Activated naive CD4-positive, alpha-beta T cell treated with anti-CD3 and anti-CD28 coated beads, Interleukin-2, amount 50 U/mL, for 24 hours (primary cell): ENCODE results near the gene NECTIN1.
"Not testable (repeated sequence)": the region's sequence is repeated elsewhere in the genome, so short reads cannot be mapped to it uniquely, and the experiment has no call there.

Experiments
- H3K27ac Mint-ChIP-seq: one replicate; pipeline ENCODE4 v1.8.0; 2021; ENCODE audit warnings: mild to moderate bottlenecking, mixed read lengths
- H3K27me3 Mint-ChIP-seq: one replicate; pipeline ENCODE4 v1.8.0; 2021; ENCODE audit warnings: mixed read lengths
- H3K36me3 Mint-ChIP-seq: one replicate; pipeline ENCODE4 v1.8.0; 2021; ENCODE audit warnings: mixed read lengths
- H3K4me1 Mint-ChIP-seq: one replicate; pipeline ENCODE4 v1.8.0; 2021; ENCODE audit warnings: mixed read lengths
- H3K4me3 Mint-ChIP-seq: one replicate; pipeline ENCODE4 v1.8.0; 2021; ENCODE audit warnings: mild to moderate bottlenecking, mixed read lengths
- H3K9me3 Mint-ChIP-seq: one replicate; pipeline ENCODE4 v1.8.0; 2021; ENCODE audit warnings: mixed read lengths

The NECTIN1 gene

GRCh38 chr11:119608781-119609180 lies 120.2 kb downstream of the NECTIN1 start:
- no peak overlapping the region for H3K27ac Mint-ChIP-seq
- H3K4me1 Mint-ChIP-seq, result no peaks in the 10 kb centered on the region
- H3K9me3 Mint-ChIP-seq, result no peaks in the 10 kb centered on the region
- H3K27me3 Mint-ChIP-seq, result peaks cover 4% of the 10 kb centered on the region
- no peaks in the 10 kb centered on the region for H3K36me3 Mint-ChIP-seq
- no peak overlapping the region for H3K4me3 Mint-ChIP-seq

GRCh38 chr11:119608201-119608600 lies 120.8 kb downstream of the NECTIN1 start:
- Mint-ChIP-seq H3K4me3 (no peak overlapping the region), H3K27ac (no peak overlapping the region), H3K36me3 (no peaks in the 10 kb centered on the region), H3K27me3 (peaks cover 9% of the 10 kb centered on the region), H3K4me1 (no peaks in the 10 kb centered on the region), H3K9me3 (no peaks in the 10 kb centered on the region)

GRCh38 chr11:119607726-119608125 lies 121.3 kb downstream of the NECTIN1 start:
- Mint-ChIP-seq H3K4me3 (no peak overlapping the region), H3K27ac (no peak overlapping the region), H3K9me3 (no peaks in the 10 kb centered on the region), H3K36me3 (no peaks in the 10 kb centered on the region), H3K4me1 (no peaks in the 10 kb centered on the region), H3K27me3 (peaks cover 9% of the 10 kb centered on the region)

GRCh38 chr11:119605137-119605665 lies 123.8 kb downstream of the NECTIN1 start:
- Mint-ChIP-seq H3K27me3 (peaks cover 9% of the 10 kb centered on the region), H3K4me3 (no peak overlapping the region)

GRCh38 chr11:119602745-119603373 lies 126.1 kb downstream of the NECTIN1 start:
- no peaks in the 10 kb centered on the region for H3K36me3 Mint-ChIP-seq
- no peaks in the 10 kb centered on the region for H3K4me1 Mint-ChIP-seq
- H3K27me3 Mint-ChIP-seq, result peaks cover 9% of the 10 kb centered on the region
- no peak overlapping the region for H3K4me3 Mint-ChIP-seq
- H3K27ac Mint-ChIP-seq, result no peak overlapping the region
- no peaks in the 10 kb centered on the region for H3K9me3 Mint-ChIP-seq

More at GRCh38 chr11:119605137-119605665, 123.8 kb downstream of the NECTIN1 start:
- Mint-ChIP-seq H3K36me3 (no peaks in the 10 kb centered on the region), H3K27ac (no peak overlapping the region), H3K4me1 (no peaks in the 10 kb centered on the region), H3K9me3 (no peaks in the 10 kb centered on the region)

- no peak overlapping the region for H3K4me3 Mint-ChIP-seq
- H3K27ac Mint-ChIP-seq, result no peak overlapping the region
- peaks cover 8% of the 10 kb centered on the region for H3K27me3 Mint-ChIP-seq
- H3K9me3 Mint-ChIP-seq, result no peaks in the 10 kb centered on the region
- H3K4me1 Mint-ChIP-seq, result no peaks in the 10 kb centered on the region
- H3K36me3 Mint-ChIP-seq, result no peaks in the 10 kb centered on the region
Measured at GRCh38 chr11:119599864-119600541, 129.0 kb downstream of the NECTIN1 start.

GRCh38 chr11:119595941-119596340 lies 133.1 kb downstream of the NECTIN1 start:
- H3K27me3 Mint-ChIP-seq, H3K9me3 Mint-ChIP-seq: not testable (repeated sequence)

GRCh38 chr11:119594639-119595249 lies 134.3 kb downstream of the NECTIN1 start:
- Mint-ChIP-seq H3K4me3 (no peak overlapping the region), H3K36me3 (no peaks in the 10 kb centered on the region), H3K9me3 (no peaks in the 10 kb centered on the region), H3K27ac (no peak overlapping the region), H3K4me1 (no peaks in the 10 kb centered on the region), H3K27me3 (peaks cover 2% of the 10 kb centered on the region)

More at GRCh38 chr11:119595941-119596340, 133.1 kb downstream of the NECTIN1 start:
- not testable (repeated sequence) for H3K36me3 Mint-ChIP-seq, H3K4me1 Mint-ChIP-seq, H3K4me3 Mint-ChIP-seq, H3K27ac Mint-ChIP-seq

- Mint-ChIP-seq H3K4me1 (no peaks in the 10 kb centered on the region), H3K27ac (no peak overlapping the region), H3K36me3 (no peaks in the 10 kb centered on the region), H3K4me3 (no peak overlapping the region), H3K27me3 (peaks cover 2% of the 10 kb centered on the region), H3K9me3 (no peaks in the 10 kb centered on the region)
Measured at GRCh38 chr11:119593346-119593745, 135.7 kb downstream of the NECTIN1 start.

- no peaks in the 10 kb centered on the region for H3K9me3 Mint-ChIP-seq
Measured at GRCh38 chr11:119592642-119593041, 136.4 kb downstream of the NECTIN1 start.

GRCh38 chr11:119591836-119592310 lies 137.1 kb downstream of the NECTIN1 start:
- H3K4me1 Mint-ChIP-seq, result no peaks in the 10 kb centered on the region
- H3K9me3 Mint-ChIP-seq, result no peaks in the 10 kb centered on the region
- peaks cover 2% of the 10 kb centered on the region for H3K27me3 Mint-ChIP-seq
- no peaks in the 10 kb centered on the region for H3K36me3 Mint-ChIP-seq
- no peak overlapping the region for H3K4me3 Mint-ChIP-seq
- no peak overlapping the region for H3K27ac Mint-ChIP-seq

More at GRCh38 chr11:119592642-119593041, 136.4 kb downstream of the NECTIN1 start:
- Mint-ChIP-seq H3K27me3 (peaks cover 2% of the 10 kb centered on the region), H3K27ac (no peak overlapping the region), H3K4me3 (no peak overlapping the region), H3K4me1 (no peaks in the 10 kb centered on the region), H3K36me3 (no peaks in the 10 kb centered on the region)

GRCh38 chr11:119590651-119591351 lies 138.2 kb downstream of the NECTIN1 start:
- H3K27me3 Mint-ChIP-seq, result peaks cover 7% of the 10 kb centered on the region
- H3K4me1 Mint-ChIP-seq, result no peaks in the 10 kb centered on the region
- H3K36me3 Mint-ChIP-seq, result no peaks in the 10 kb centered on the region
- H3K9me3 Mint-ChIP-seq, result no peaks in the 10 kb centered on the region
- H3K27ac Mint-ChIP-seq, result no peak overlapping the region
- no peak overlapping the region for H3K4me3 Mint-ChIP-seq

- no peak overlapping the region for H3K27ac Mint-ChIP-seq
- H3K27me3 Mint-ChIP-seq, result peaks cover 11% of the 10 kb centered on the region
- H3K4me1 Mint-ChIP-seq, result peaks cover 7% of the 10 kb centered on the region
- no peaks in the 10 kb centered on the region for H3K9me3 Mint-ChIP-seq
- no peak overlapping the region for H3K4me3 Mint-ChIP-seq
- no peaks in the 10 kb centered on the region for H3K36me3 Mint-ChIP-seq
Measured at GRCh38 chr11:119589001-119589400, 140.0 kb downstream of the NECTIN1 start.
